GM18909 (cell line): ENCODE data around the gene PKP1.

Experiments used
- ATAC-seq: cut with Tn5 transposase; IDR thresholded peaks from one replicate; pipeline ENCODE4 v1.9.1; 2021; ENCODE audit warnings: mild to moderate bottlenecking; ENCODE audit not compliant: unreplicated experiment, poor library complexity

Gene PKP1

DNA sequence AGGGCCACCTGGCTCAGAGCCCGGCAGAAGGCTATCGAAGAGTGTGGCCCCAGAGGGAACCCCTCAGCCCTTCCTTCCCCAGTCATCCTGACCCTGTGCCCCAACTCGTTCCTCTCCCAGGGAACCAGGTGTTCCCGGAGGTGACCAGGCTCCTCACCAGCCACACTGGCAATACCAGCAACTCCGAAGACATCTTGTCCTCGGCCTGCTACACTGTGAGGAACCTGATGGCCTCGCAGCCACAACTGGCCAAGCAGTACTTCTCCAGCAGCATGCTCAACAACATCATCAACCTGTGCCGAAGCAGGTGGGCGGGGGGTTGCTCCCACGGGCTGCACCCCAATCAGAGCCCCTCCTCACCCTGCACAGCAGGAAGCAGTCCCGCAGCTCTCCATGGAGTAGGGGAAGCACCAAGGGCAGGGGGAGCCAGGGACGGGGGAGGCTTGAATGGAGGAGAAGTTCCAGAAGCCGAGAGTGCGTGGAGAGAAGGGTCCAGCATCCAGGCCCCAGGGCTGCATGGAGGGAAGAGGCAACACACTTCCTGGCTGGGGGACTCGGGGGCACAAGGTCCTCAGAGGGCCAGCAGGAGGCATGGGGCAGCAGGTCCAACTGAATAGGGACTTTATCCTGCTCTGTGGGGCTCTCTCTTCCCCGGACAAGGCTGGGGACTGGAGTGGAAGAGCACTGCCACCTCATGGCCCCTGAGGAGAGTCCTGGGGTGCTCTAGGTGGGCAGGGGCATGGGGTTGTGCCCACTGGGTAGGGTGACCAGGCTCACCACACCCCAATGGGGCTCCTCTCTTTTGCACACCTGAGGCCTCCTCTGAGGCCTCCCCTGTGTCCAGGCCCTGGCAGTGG lies 41.7 kb downstream of the PKP1 start:
- no peak for ATAC-seq

- no peak for ATAC-seq
Observed at GRCh38 chr1:201325678-201326060, 42.4 kb downstream of the PKP1 start.

- ATAC-seq, result no peak
Observed at GRCh38 chr1:201326710-201327109, 43.4 kb downstream of the PKP1 start.

- no peak for ATAC-seq
Observed at GRCh38 chr1:201327687-201328240, 44.5 kb downstream of the PKP1 start.

- ATAC-seq, result no peak
Observed at GRCh38 chr1:201328576-201328975, 45.3 kb downstream of the PKP1 start.

- no peak for ATAC-seq
Observed at GRCh38 chr1:201329286-201329685, 46.0 kb downstream of the PKP1 start.

DNA sequence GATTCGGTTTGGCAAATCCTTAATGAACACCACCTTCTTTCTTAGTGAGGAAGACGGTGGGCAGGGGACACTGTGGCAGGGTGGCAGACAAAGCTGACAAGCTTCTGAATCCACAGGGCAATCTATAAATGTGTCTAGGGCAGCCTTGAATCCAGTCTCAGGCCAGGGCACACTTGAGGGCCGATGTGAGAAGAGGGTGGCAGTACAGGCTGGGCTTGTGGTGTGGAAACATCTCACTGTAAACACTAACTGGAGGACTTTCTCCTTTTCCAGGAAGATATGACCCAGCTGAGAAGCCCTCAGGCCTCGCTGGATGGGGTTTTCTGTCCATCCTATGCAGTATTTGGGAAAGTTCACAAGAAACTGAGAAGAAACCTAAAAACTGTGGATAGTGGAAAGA lies 46.5 kb downstream of the PKP1 start:
- no peak for ATAC-seq

- ATAC-seq, result no peak
Observed at GRCh38 chr1:201330541-201330940, 47.2 kb downstream of the PKP1 start.

- no peak for ATAC-seq
Observed at GRCh38 chr1:201331166-201331565, 47.9 kb downstream of the PKP1 start.

DNA sequence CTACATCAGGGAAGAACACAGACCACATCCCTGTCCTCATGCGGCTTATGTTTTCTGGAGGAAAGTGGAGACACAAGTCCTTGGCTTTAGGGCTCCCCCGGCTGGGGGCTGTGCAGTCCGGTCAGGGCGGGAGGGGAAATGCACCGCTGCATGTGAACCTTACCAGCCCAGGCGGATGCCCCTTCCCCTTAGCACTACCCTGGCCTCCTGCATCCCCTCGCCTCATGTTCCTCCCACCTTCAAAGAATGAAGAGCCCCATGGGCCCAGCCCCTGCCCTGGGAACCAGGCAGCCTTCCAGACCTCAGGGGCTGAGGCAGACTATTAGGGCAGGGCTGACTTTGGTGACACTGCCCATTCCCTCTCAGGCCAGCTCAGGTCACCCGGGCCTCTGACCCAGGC lies 48.7 kb downstream of the PKP1 start:
- ATAC-seq, result no peak

- ATAC-seq, result no peak
Observed at GRCh38 chr1:201332616-201333335, 49.5 kb downstream of the PKP1 start.

DNA sequence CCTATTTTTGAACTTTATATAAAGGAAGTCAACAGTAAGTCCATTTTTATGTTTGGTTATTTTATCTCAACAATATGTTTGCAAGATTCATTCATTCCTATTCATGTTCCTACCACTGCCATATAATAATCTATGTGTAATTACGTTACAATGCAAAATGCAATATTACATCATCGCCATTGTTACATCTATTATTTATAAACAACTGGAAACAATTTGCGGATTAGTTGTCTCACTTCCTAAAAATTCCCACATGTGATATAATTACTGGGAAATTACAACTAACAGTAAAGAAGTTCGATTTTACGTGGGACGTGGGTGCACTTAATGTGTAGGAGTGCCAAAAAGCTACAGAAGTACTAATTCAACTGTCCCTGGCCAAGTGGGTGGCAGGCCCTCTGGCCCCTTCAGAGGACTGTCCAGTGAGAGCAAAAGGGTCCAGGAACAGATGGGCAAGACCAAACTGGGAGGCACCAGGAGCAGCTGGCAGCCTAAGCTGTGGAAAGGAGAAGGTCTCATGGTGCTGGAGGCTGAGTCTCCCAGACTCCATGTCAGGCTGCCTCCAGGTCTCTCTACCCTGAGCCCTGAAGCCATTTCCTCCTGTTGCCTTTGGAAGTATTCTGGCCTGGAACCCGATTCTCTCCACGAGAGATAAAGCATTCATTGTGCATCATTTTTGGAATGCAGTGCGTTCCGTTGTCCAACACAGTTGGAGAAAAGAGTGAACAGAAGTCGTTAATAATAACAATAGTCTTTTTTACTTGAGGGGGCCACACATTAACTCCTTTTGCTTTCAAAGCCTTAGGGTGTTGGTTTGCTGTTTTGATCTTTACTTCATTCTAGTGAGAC lies 51.2 kb downstream of the PKP1 start:
- ATAC-seq, result no peak

DNA sequence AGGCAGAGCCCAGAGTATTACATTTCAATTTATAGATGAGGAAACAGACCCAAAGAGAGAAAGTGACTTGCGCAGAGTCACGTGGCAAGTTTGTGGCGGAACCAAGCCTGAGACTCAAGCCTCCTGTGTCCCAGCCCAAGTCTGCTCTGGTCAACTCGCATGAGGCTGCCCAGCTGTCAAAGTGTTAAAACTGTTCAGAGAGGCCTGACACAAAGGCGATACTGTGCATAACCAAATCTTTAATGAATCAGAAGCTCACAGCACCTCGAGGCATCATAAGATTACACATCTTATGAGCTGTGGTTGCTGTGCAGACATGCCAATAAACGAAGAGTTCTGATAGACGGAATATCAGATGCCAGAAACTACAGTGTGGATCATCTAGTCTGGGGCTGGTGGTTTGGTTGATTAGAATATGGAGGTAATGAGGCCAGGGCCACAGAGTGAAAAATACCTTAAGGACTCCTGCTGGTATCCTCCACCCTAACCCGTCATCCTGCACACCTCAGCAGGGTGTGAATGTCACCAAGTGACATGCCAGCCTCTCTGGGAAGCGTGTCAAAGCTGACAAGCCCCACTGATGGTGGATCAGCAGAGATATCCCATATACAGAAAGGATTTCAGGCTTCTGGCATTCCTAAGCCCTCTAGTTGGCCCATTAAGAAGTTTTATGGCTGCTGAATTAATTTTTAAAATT lies 52.0 kb downstream of the PKP1 start:
- ATAC-seq, result no peak

DNA sequence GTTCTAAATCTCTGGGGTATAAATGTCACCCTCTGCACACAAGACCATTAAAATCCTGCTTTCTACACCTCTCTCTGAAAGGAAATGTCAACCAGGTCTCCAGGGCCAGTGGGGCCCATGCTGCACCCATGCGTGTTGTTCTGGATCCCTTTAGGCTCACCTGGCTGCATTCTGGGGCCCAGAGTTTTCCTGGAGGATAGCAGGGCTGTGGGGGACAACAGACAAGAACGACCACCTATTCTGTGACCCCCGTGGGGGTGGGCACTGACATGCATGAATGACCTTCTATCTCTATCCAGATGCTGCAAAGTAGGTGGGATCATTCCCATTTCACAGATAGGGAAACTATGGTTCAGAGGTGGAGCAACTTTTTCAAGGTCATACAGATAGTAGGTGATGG lies 52.6 kb downstream of the PKP1 start:
- ATAC-seq, result no peak

DNA sequence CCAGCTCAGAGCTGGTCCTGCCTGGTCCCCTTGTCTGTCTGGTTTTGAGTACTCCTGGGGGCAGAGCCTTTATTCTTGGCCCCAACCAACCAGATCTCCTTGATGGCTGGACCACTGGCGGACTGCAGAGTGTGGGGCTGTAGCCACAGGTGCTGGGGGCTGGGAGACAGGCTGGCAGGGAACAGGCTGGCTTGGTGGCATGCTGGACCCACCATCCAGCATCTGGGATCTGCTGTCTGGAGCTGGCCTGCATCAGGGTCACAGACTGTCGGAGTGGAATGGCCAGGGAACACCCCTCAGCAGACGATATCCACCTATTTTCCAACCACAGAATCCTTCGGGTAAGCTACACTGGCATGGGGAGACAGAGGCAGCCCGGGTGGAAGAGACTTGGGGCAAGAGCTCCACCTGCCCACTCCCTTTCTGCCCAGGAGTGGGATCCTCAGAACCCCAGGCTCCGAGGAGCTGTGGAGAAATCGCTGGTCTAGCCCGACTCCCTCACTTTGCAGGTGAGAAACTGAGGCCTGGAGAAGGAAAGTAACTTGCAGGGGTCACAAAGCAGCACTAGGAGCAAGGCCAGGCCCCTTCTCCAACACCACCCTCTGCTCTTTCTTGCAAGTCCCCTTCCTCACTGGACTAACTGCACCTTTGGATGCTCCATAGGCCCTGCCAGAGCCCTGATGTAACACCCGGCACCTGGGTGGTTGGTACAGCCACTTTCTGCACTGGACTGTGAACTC lies 53.6 kb downstream of the PKP1 start:
- no peak for ATAC-seq

GRCh38 chr1:201341377-201341776 lies 58.1 kb downstream of the PKP1 start:
- ATAC-seq, result no peak

GRCh38 chr1:201344206-201345080 lies 61.1 kb downstream of the PKP1 start:
- no peak for ATAC-seq

DNA sequence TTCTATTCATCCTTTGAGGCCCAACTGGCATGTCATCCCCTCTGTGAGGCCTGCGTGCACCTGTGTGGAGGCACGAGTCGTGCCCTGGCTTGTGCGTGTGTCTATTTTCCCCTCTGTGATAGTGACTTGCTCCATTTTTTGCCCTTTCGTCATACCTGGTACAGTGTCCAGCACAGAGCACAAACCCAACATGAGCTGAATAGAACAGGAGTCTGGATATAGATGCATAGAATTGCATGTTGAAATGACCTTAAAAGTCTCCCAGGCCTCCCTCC lies 61.7 kb downstream of the PKP1 start:
- ATAC-seq, result no peak
